A673 (cell line): ENCODE data around the gene CCL27.
"Not testable (repeated sequence)": the region's sequence is repeated elsewhere in the genome, so short reads cannot be mapped to it uniquely, and the experiment has no call there.

Source experiments
- CTCF ChIP-seq: fragments of 300-800, 200-600 bp; sonication (generic); conservative IDR thresholded peaks from 2 replicates; pipeline ENCODE4 v1.5.1; 2017; ENCODE audit warnings: low read depth, mild to moderate bottlenecking, antibody characterized with exemption, low read length, moderate library complexity, mixed read lengths
- EZH2 ChIP-seq: fragments of 200-600 bp; sonication (generic); IDR thresholded peaks from 2 replicates; pipeline ENCODE4 v1.6.1; 2017; ENCODE audit warnings: borderline replicate concordance, low read depth, mild to moderate bottlenecking, mixed read lengths, antibody characterized with exemption, low read length; ENCODE audit not compliant: poor library complexity, severe bottlenecking

GRCh38 chr9:34639322-34639721, 23.1 kb downstream of the CCL27 start:
- TF ChIP-seq CTCF, EZH2: not testable (repeated sequence)
